Esophagus squamous epithelium (tissue), 5 donors: Measurements from ENCODE around the gene PNMA1. TPM values are rescaled to one million over a fixed set of nuclear protein-coding genes. Genes with fewer than 3 reads are reported as not detected.

Source experiments
- DNase-seq: peaks from one replicate; lab custom pipeline; 2025; lab: John Stamatoyannopoulos, UW
- H3K27ac ChIP-seq, 4 donors: fragments of 200-600 bp; sonication (generic); one replicate each; pipeline ENCODE4 v1.5.1; 2016 to 2019; ENCODE audit warnings: mild to moderate bottlenecking in 1 of 4
- H3K27me3 ChIP-seq, 4 donors: fragments of 200-600 bp; sonication (generic); 1 replicate in 3 of 4; 2 replicates in 1 of 4; pipeline versions ENCODE4 v1.5.1 to v1.6.0; 2017 to 2021; ENCODE audit warnings: antibody characterized with exemption in 1 of 4
- H3K36me3 ChIP-seq, 3 donors: fragments of 200-600 bp; sonication (generic); one replicate each; pipeline ENCODE4 v1.5.1; 2016 to 2019
- H3K4me1 ChIP-seq, 3 donors: fragments of 200-600 bp; sonication (generic); one replicate each; pipeline ENCODE4 v1.5.1; 2017 to 2019
- H3K4me3 ChIP-seq, 4 donors: fragments of 200-600 bp; sonication (generic); 1 replicate in 3 of 4; 2 replicates in 1 of 4; pipeline ENCODE4 v1.5.1; 2016 to 2019; ENCODE audit warnings: mild to moderate bottlenecking in 2 of 4, moderate library complexity in 1 of 4
- H3K9me3 ChIP-seq, 3 donors: fragments of 200-600 bp; sonication (generic); one replicate each; pipeline ENCODE4 v1.5.1; 2016 to 2019
- CTCF ChIP-seq, 6 experiments: fragments of 450-650 bp in 4 of 6; fragments of 200-600 bp in 2 of 6; sonication (generic) in 2 of 6; IDR thresholded peaks; one replicate each; pipeline ENCODE4 v1.5.1; 2016 to 2019; ENCODE audit warnings: antibody characterized with exemption in 6 of 6, mild to moderate bottlenecking in 4 of 6, moderate library complexity in 4 of 6
- POLR2A ChIP-seq, 4 donors: fragments of 450-650 bp; IDR thresholded peaks; one replicate each; pipeline ENCODE4 v1.6.1; 2017; ENCODE audit warnings: antibody characterized with exemption in 4 of 4, mild to moderate bottlenecking in 4 of 4, moderate library complexity in 3 of 4
- WGBS, 2 donors: methylation state at CpG; one replicate each; pipeline ENCODE4 v1.1.5; 2018; 5-methylcytosine and 5-hydroxymethylcytosine counted together
- intact Hi-C: fragments of 100-400 bp; cut with DNase I; formaldehyde crosslinking; loops from one replicate; pipeline ENCODE4 v1.15.0; 2022
- total RNA-seq, 4 donors: library from RNA; depleted of rRNA; stranded (reverse); fragments of >200 nt; gene quantifications; one replicate each; pipeline ENCODE4 v1.1.0, GENCODE V29; 2016
- donor health status: DM: yes; HTN: yes; CAD: no.

Gene PNMA1
- total RNA-seq, result 10 to 100 TPM in 1 of 4 donors, 1 to 10 TPM in 3; 4.2 to 13.9 (median 7.2) TPM

- intact Hi-C loops, result no loop called here
- Histone ChIP-seq H3K4me1 (peaks cover 7 to 73% (median 10%) of the 10 kb centered on the region in 3 donors), H3K36me3 (peaks cover 13 to 40% (median 14%) of the 10 kb centered on the region in 3 donors), H3K27me3 (no peaks in the 10 kb centered on the region), H3K9me3 (no peaks in the 10 kb centered on the region), H3K27ac (peak within 1 kb of the TSS; percentile 87 to 94 (median 93)), H3K4me3 (peak within 1 kb of the TSS; percentile 64 to 92 (median 84))
- WGBS, 2 donors, result 1% methylated on average over 19 to 20 of the region's 113 CpGs
- no peak for TF ChIP-seq CTCF (IDR thresholded peaks at IDR 0.05)
- TF ChIP-seq POLR2A (IDR thresholded peaks at IDR 0.05), result peak in 2 of 4 donors; percentile 78 to 88
- no peak for DNase-seq
Measured at GRCh38 chr14:73713803-73714655, at the start of gene PNMA1. TSS of gene PNMA1 (minus strand) at chr14:73714384. CDS start at chr14:73713639, 745 bp downstream.

- H3K27me3 ChIP-seq, result no peaks in the 10 kb centered on the region
- DNase-seq, result no peak
- no peaks in the 10 kb centered on the region for H3K9me3 ChIP-seq
- peaks cover 52 to 89% (median 66%) of the 10 kb centered on the region in 3 donors for H3K4me1 ChIP-seq
- intact Hi-C loops, result no loop called here
- 62 to 69% methylated on average over 3 of the region's 3 CpGs for WGBS, 2 donors
- peak overlapping the region in 2 of 4 donors; percentile 92 to 100 for H3K27ac ChIP-seq
- TF ChIP-seq POLR2A (IDR thresholded peaks at IDR 0.05) (no peak), CTCF (IDR thresholded peaks at IDR 0.05) (no peak)
- no peak overlapping the region for H3K4me3 ChIP-seq
- no peaks in the 10 kb centered on the region for H3K36me3 ChIP-seq
Measured at GRCh38 chr14:73763396-73763795, 49.2 kb upstream of the PNMA1 start.

- H3K4me3 ChIP-seq, result no peak overlapping the region
- no peak for TF ChIP-seq POLR2A (IDR thresholded peaks at IDR 0.05)
- no peak for TF ChIP-seq CTCF (IDR thresholded peaks at IDR 0.05)
- H3K9me3 ChIP-seq, result no peaks in the 10 kb centered on the region
- no peaks in the 10 kb centered on the region for H3K27me3 ChIP-seq
- peak overlapping the region; percentile 92 to 100 (median 98) for H3K27ac ChIP-seq
- peaks cover 62 to 89% (median 73%) of the 10 kb centered on the region in 3 donors for H3K4me1 ChIP-seq
- no peaks in the 10 kb centered on the region for H3K36me3 ChIP-seq
- WGBS, 2 donors, result 64 to 79% methylated on average over 6 to 8 of the region's 8 CpGs
- intact Hi-C loops, result no loop called here
- no peak for DNase-seq
Measured at GRCh38 chr14:73762375-73762822, 48.2 kb upstream of the PNMA1 start.

GRCh38 chr14:73761618-73762355, 47.6 kb upstream of the PNMA1 start:
- Histone ChIP-seq H3K4me3 (no peak overlapping the region), H3K36me3 (no peaks in the 10 kb centered on the region), H3K4me1 (peaks cover 68 to 89% (median 75%) of the 10 kb centered on the region in 3 donors), H3K9me3 (no peaks in the 10 kb centered on the region), H3K27ac (peak overlapping the region; percentile 92 to 100 (median 98)), H3K27me3 (no peaks in the 10 kb centered on the region)
- no peak for DNase-seq
- 0 to 13% methylated on average over 2 of the region's 2 CpGs for WGBS, 2 donors
- intact Hi-C loops, result no loop called here
- TF ChIP-seq CTCF (IDR thresholded peaks at IDR 0.05), result no peak
- TF ChIP-seq POLR2A (IDR thresholded peaks at IDR 0.05), result no peak
